HepG2 (cell line): Measurements from ENCODE around the gene PPFIA3. TPM values are rescaled to one million over a fixed set of nuclear protein-coding genes. Genes with fewer than 3 reads are reported as not detected.
A peak's percentile ranks its signal among the peaks of the same experiment; 100 is the strongest.

Experiments used
- ATAC-seq: fragments of 200-7000 bp; cut with Tn5 transposase; 3 replicates; pipeline ENCODE4 v1.9.1; 2020; ENCODE audit warnings: mild to moderate bottlenecking, moderate library complexity
- BruUV-seq: library from RNA; stranded (reverse); fragments of 400-500 nt; replicated peaks from 2 replicates; lab custom pipeline; 2021; lab: Mats Ljungman, UMichigan
- CTCF ChIA-PET: fragments of 300-600 bp; formaldehyde crosslinking; extraction: SDS; loops from one replicate; lab custom pipeline; 2021; ENCODE audit warnings: low total read pairs, inconsistent platforms, low intra/inter-chr PET ratio; lab: Yijun Ruan, JAX
- POLR2A ChIA-PET: fragments of 350-600 bp; sonication (Branson Sonifier 250); formaldehyde crosslinking; loops from one replicate; lab custom pipeline; 2020; ENCODE audit warnings: antibody characterized with exemption, inconsistent platforms; lab: Yijun Ruan, JAX
- DNase-seq: peaks from one replicate; pipeline ENCODE4 v3.0.0-alpha.2; 2015; ENCODE audit warnings: low spot score
- FAIRE-seq: peaks from 3 replicates; lab custom pipeline; 2011; peaks lifted over from hg19 to GRCh38; lab: Jason Lieb, UNC
- H2AFZ ChIP-seq: one replicate; pipeline ENCODE4 v1.6.1; 2011; ENCODE audit warnings: low read length, inconsistent platforms
- H3K27ac ChIP-seq: fragments of 300-600 bp; 3 replicates; pipeline ENCODE4 v1.8.0; 2011; ENCODE audit warnings: mixed run types, mild to moderate bottlenecking, mixed read lengths, low read length, inconsistent platforms; ENCODE audit not compliant: insufficient read depth; ENCODE audit errors: extremely low read length
- H3K27me3 ChIP-seq, 2 experiments: fragments of 200-600 bp in 1 of 2; 2 replicates in 1 of 2; 3 replicates in 1 of 2; pipeline versions ENCODE4 v1.6.0 to v1.8.0; 2011; ENCODE audit warnings: low read length in 2 of 2, mild to moderate bottlenecking in 2 of 2, moderate library complexity in 2 of 2, inconsistent platforms in 1 of 2; ENCODE audit not compliant: insufficient read depth in 2 of 2, control insufficient read depth in 1 of 2
- H3K36me3 ChIP-seq, 2 experiments: fragments of 200-600 bp in 1 of 2; replicated peaks in 1 of 2; 2 replicates in 1 of 2; 3 replicates in 1 of 2; pipeline versions ENCODE4 v1.5.1 to v1.8.0; 2011; ENCODE audit warnings: low read length in 2 of 2, inconsistent platforms in 1 of 2; ENCODE audit not compliant: insufficient read depth in 2 of 2, control insufficient read depth in 1 of 2
- H3K4me1 ChIP-seq: 2 replicates; pipeline ENCODE4 v1.5.1; 2012; ENCODE audit warnings: low read length, inconsistent platforms; ENCODE audit not compliant: insufficient read depth
- H3K4me2 ChIP-seq: 2 replicates; pipeline ENCODE4 v1.6.0; 2011; ENCODE audit warnings: low read depth, low read length, inconsistent platforms
- H3K4me3 ChIP-seq, 3 experiments: fragments of 200-600 bp in 1 of 3; sonication (generic), shearing (Covaris generic) in 1 of 3; replicated peaks in 1 of 3; 2 replicates each; pipeline ENCODE4 v1.5.1; 2011 to 2016; ENCODE audit warnings: low read length in 3 of 3, inconsistent platforms in 2 of 3, low read depth in 2 of 3, mild to moderate bottlenecking in 2 of 3, control low read depth in 1 of 3, mixed read lengths in 1 of 3; ENCODE audit not compliant: insufficient read depth in 1 of 3
- H3K79me2 ChIP-seq: one replicate; pipeline ENCODE4 v1.6.1; 2011; ENCODE audit warnings: low read length, inconsistent platforms; ENCODE audit not compliant: insufficient read depth
- H3K9ac ChIP-seq: 2 replicates; pipeline ENCODE4 v1.6.0; 2011; ENCODE audit warnings: mild to moderate bottlenecking, low read depth, low read length, inconsistent platforms; ENCODE audit not compliant: insufficient read depth
- H3K9me3 ChIP-seq: 2 replicates; pipeline ENCODE4 v1.5.1; 2012; ENCODE audit warnings: mild to moderate bottlenecking, low read length
- H4K20me1 ChIP-seq: 2 replicates; pipeline ENCODE4 v1.6.0; 2011; ENCODE audit warnings: inconsistent platforms, mild to moderate bottlenecking, low read length, moderate library complexity; ENCODE audit not compliant: insufficient read depth
- CHCHD3 ChIP-seq: sonication (generic); formaldehyde crosslinking; IDR thresholded peaks from 2 replicates; pipeline ENCODE4 v1.8.0; 2022; ENCODE audit warnings: mild to moderate bottlenecking, missing genetic modification reagents, moderate library complexity
- ELK4 ChIP-seq: sonication (generic); formaldehyde crosslinking; IDR thresholded peaks from 2 replicates; pipeline ENCODE4 v1.9.0; 2021; ENCODE audit warnings: missing genetic modification reagents, borderline replicate concordance
- FOXC1 ChIP-seq: sonication (generic); formaldehyde crosslinking; IDR thresholded peaks from 2 replicates; pipeline ENCODE4 v1.8.0; 2022; ENCODE audit warnings: mild to moderate bottlenecking, missing genetic modification reagents, borderline replicate concordance
- KLF16 ChIP-seq, 2 experiments: sonication (generic) in 1 of 2; formaldehyde crosslinking in 1 of 2; IDR thresholded peaks; 2 replicates each; pipeline versions ENCODE4 v1.6.1 to v1.8.0; 2016 to 2023; ENCODE audit warnings: missing genetic modification reagents in 2 of 2, missing compliant biosample characterization in 1 of 2
- PREB ChIP-seq: sonication (generic); formaldehyde crosslinking; IDR thresholded peaks from 2 replicates; pipeline ENCODE4 v1.4.0; 2020; ENCODE audit warnings: missing genetic modification reagents
- ZIK1 ChIP-seq: sonication (generic); formaldehyde crosslinking; IDR thresholded peaks from 2 replicates; pipeline ENCODE4 v1.5.0; 2020; ENCODE audit warnings: mild to moderate bottlenecking, low read depth, missing genetic modification reagents, borderline replicate concordance
- ZNF652 ChIP-seq: IDR thresholded peaks from 2 replicates; pipeline ENCODE4 v1.6.1; 2016; ENCODE audit warnings: low read depth, borderline replicate concordance
- ZXDC ChIP-seq: sonication (generic); formaldehyde crosslinking; IDR thresholded peaks from 2 replicates; pipeline ENCODE4 v1.5.0; 2020; ENCODE audit warnings: mild to moderate bottlenecking, missing genetic modification reagents
- WGBS: methylation state at CpG from one replicate; pipeline ENCODE4 v1.1.6; 2017; ENCODE audit warnings: low lambda C conversion rate; 5-methylcytosine and 5-hydroxymethylcytosine counted together
- in situ Hi-C: cut with HindIII; loops from 2 replicates; pipeline ENCODE4 v1.10.0; 2017; ENCODE audit warnings: low pct_unique_long_range_greater_than_20kb; ENCODE audit not compliant: extremely low pct_ligation_motif_present
- intact Hi-C: fragments of 100-400 bp; cut with micrococcal nuclease; formaldehyde crosslinking; loops from one replicate; pipeline ENCODE4 v1.10.0; 2022; ENCODE audit not compliant: unreplicated experiment
- polyA plus RNA-seq, 8 experiments: library from polyadenylated mRNA; depleted of rRNA in 3 of 8; stranded (reverse) in 7 of 8; unstranded in 1 of 8; fragments of >200 nt; fragmentation: Illumina TruSeq in 4 of 8; extraction: Trizol in 4 of 8; gene quantifications; 2 replicates each; pipeline versions ENCODE4 v1.2.1 to v1.2.3, GENCODE V29; 2011 to 2016; ENCODE audit warnings: low read depth in 4 of 8, missing spikeins in 1 of 8, mixed read lengths in 1 of 8; ENCODE audit not compliant: insufficient read depth in 1 of 8
- total RNA-seq, 5 experiments: library from RNA; depleted of rRNA; stranded (reverse); fragments of >200 nt; fragmentation: Illumina TruSeq; extraction: Trizol; gene quantifications; 2 replicates each; pipeline ENCODE4 v1.2.3, GENCODE V29; 2016; ENCODE audit warnings: low read depth in 1 of 5

The PPFIA3 gene
- total and polyA plus RNA-seq, 2 of the 13 experiments (the other 11 are each of a cell fraction or from before 2014, with no cell fraction given) = 6.7 to 8.6 TPM

- H2AFZ ChIP-seq = no peak overlapping the region
- no peak for FAIRE-seq
- in situ Hi-C loops = loop anchor here (5.0 kb wide), 1 partner anchor 35 kb away; the partner anchor contains the start of genes C19orf73 and PPFIA3
- WGBS = 20% methylated on average over 5 of the region's 10 CpGs
- H3K36me3 ChIP-seq = no peaks in the 10 kb centered on the region
- H3K4me1 ChIP-seq = peaks cover 60% of the 10 kb centered on the region
- POLR2A ChIA-PET = interaction anchor here (0.6 kb wide), 1 partner anchor 163 kb away, joined by 3 read pairs; no protein-coding TSS in a partner anchor
- no peaks in the 10 kb centered on the region for H3K9me3 ChIP-seq
- no peak overlapping the region for H3K9ac ChIP-seq
- no TSS peak for BruUV-seq
- no peaks in the 10 kb centered on the region for H4K20me1 ChIP-seq
- TF ChIP-seq PREB (CRISPR knock-in tag) = no peak
- TF ChIP-seq FOXC1 = no peak
- TF ChIP-seq KLF16 (CRISPR knock-in tag; IDR thresholded peaks at IDR 0.05) = 0 out of 4 replicates have a peak, but pooled peaks of 1 of the 2 experiments have one; percentile 0
- TF ChIP-seq ZNF652 (CRISPR knock-in tag) = no peak
- TF ChIP-seq, all 625 proteins: peak for 1
- Histone ChIP-seq H3K4me2 (peak overlapping the region; percentile 94), H3K4me3 (peak overlapping the region in 1 of 3 experiments; percentile 27; a peak in 1 of 6 replicates), H3K27ac (no peak overlapping the region), H3K79me2 (no peaks in the 10 kb centered on the region), H3K27me3 (no peaks in the 10 kb centered on the region; a peak in 2 of 5 replicates)
- CTCF ChIA-PET = no interaction called here
- ATAC-seq (no peak), DNase-seq (no peak)
- intact Hi-C loops = loop anchor here (10.0 kb wide), 1 partner anchor 53 kb away; no protein-coding TSS in a partner anchor
Observed at GRCh38 chr19:49152119-49152550, 32.8 kb downstream of the PPFIA3 start.

- H3K36me3 ChIP-seq = no peaks in the 10 kb centered on the region
- BruUV-seq = no TSS peak
- FAIRE-seq = no peak
- no peaks in the 10 kb centered on the region; a peak in 2 of 5 replicates for H3K27me3 ChIP-seq
- H3K27ac ChIP-seq = no peak overlapping the region
- H3K4me3 ChIP-seq = no peak overlapping the region
- ChIA-PET CTCF (no interaction called here), POLR2A (no interaction called here)
- no peaks in the 10 kb centered on the region for H3K9me3 ChIP-seq
- in situ Hi-C loops = loop anchor here (5.0 kb wide), 1 partner anchor 36 kb away; the partner anchor contains the start of genes C19orf73 and PPFIA3
- peaks cover 61% of the 10 kb centered on the region for H3K4me1 ChIP-seq
- intact Hi-C loops = loop anchor here (10.0 kb wide), 1 partner anchor 52 kb away; no protein-coding TSS in a partner anchor
- H2AFZ ChIP-seq = no peak overlapping the region
- no peak overlapping the region; the same call in 1 of the 2 replicates for H3K4me2 ChIP-seq
- H3K9ac ChIP-seq = no peak overlapping the region
- ATAC-seq = no peak
- WGBS = 80% methylated on average over 10 of the region's 10 CpGs
- DNase-seq = no peak
- H4K20me1 ChIP-seq = no peaks in the 10 kb centered on the region
- H3K79me2 ChIP-seq = no peaks in the 10 kb centered on the region
- TF ChIP-seq ELK4 (CRISPR knock-in tag) (no peak), ZXDC (CRISPR knock-in tag) (no peak), ZIK1 (CRISPR knock-in tag) (no peak), CHCHD3 (CRISPR knock-in tag) (no peak)
Observed at GRCh38 chr19:49153167-49153809, 33.9 kb downstream of the PPFIA3 start.
